SK-N-MC (cell line): Measurements from ENCODE around the gene TBC1D17.

ENCODE experiments used
- EZH2 ChIP-seq: fragments of 200-600 bp; sonication (generic); IDR thresholded peaks from one replicate; pipeline ENCODE4 v1.6.1; 2017; ENCODE audit warnings: antibody characterized with exemption
- POLR2AphosphoS5 ChIP-seq: IDR thresholded peaks from 2 replicates; pipeline ENCODE4 v1.6.1; 2012; ENCODE audit warnings: mild to moderate bottlenecking, low read depth, low read length, borderline replicate concordance

DNA sequence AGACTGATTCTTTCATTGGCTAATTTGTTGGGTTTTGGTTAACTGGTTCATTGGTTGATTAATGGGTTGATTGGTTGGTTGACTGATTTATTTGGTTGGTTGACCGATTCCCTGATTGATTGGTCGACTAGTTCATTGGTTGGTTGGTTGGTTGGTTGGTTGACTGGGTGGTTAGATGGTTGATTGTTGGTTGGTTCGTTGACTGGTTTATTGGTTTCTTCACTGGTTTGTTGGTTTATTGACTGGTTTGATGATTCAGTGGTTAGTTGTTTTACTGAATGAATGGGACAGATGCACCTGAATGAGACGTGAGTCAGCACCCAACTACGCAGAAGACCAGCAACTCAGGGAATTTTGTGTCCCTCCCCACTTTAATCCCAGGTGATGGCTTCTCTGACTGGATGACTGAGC lies 54.5 kb downstream of the TBC1D17 start:
- TF ChIP-seq POLR2AphosphoS5: no peak
- TF ChIP-seq EZH2: no peak
